Measurements from ENCODE around the gene TGFB3. TPM values are rescaled to one million over a fixed set of nuclear protein-coding genes. Genes with fewer than 3 reads are reported as not detected.

The TGFB3 gene
- 3.6 and 11.0 TPM in 2 replicates for total RNA-seq (ENCODE audit: low replicate concordance)

GRCh38 chr14:75981426-75982265 is at the start of gene TGFB3:
TGFB3 (minus strand) TSS chr14:75981995; CDS start chr14:75980893, 1,102 bp downstream.

DNA sequence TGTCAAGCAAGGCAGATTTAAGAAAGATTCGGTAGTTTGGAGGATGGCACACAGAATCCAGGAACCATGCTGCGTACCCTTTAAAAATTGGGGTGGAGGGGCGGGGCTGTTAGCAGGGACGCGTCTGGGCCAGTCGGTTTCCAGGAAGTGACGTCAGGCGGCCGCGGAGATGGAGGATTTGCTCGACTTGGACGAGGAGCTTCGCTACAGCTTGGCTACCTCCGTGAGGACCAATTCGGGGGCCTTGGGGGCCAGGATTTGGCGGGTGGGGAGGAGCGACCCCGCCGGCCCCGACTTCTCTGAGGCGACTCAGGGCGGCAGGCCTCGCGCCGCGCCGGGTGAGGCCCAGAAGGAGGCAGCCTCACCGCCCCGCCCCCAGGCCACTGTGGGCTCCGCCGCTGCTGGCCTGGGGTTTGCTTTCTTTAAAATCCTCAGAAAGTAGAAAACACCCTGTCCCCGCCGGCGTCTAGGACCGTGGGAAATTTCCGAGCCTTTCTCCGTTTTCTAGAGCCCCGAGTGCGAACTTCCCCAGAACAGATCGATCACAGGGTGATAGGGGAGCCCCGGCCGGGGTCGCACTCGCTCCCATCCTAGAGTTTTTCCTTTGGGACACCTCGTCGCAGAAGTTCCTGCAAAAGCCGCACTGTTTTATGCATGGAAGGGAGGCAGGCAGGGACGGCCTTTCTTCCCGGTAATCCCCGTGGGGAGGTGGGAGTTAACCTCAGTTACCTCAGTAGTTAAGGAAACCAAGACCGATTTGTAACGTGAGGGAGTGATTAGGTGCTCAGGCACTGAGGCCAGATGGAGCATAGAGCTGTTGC is 4.0 kb upstream of the TGFB3 start, which contains the start of gene IFT43:
TSS of gene IFT43 (plus strand) at position 146 of the 821 bp plus-strand sequence. CDS start at position 170, 24 bp downstream.

Other genes with a start within 250 kb of the TGFB3 start
- 20.9 and 36.2 TPM in 2 replicates for gene IFT43, start 3.8 kb upstream of the TGFB3 start, total RNA-seq (ENCODE audit: low replicate concordance)
- gene GPATCH2L, start 169.9 kb upstream of the TGFB3 start, total RNA-seq (ENCODE audit: low replicate concordance), result 53.1 and 73.5 TPM in 2 replicates

Measured in smooth muscle cell of the coronary artery (primary cell).